Measurements from ENCODE around the gene SLC25A34.

The SLC25A34 gene

DNA sequence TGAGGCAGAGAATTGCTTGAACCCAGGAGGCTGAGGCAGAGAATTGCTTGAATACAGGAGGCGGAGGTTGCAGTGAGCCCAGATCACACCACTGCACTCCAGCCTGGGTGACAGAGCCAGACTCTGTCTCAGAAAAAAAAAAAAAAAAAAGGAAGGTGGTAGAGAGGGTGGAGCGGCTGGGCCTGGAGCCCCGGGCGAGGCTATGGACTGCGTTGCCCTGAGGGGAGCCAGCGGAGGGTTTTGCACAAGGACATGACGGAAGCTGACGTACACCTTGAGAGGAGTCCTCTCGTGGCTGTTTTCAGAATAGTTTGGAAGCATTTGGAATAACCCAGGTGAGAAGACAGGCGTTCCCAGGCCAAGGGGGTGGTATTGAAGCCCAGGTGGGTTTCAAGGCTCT lies 15.7 kb downstream of the SLC25A34 start:
- no CpG with 5 or more reads among the region's 10 CpGs for WGBS (ENCODE audit: extremely low coverage, insufficient coverage, insufficient read length)
- Histone ChIP-seq H3K79me1 (ENCODE audit: low read length) (peaks cover 7% of the 10 kb centered on the region), H3K9me3 (ENCODE audit: insufficient read depth, low read depth, low read length) (no peaks in the 10 kb centered on the region)

DNA sequence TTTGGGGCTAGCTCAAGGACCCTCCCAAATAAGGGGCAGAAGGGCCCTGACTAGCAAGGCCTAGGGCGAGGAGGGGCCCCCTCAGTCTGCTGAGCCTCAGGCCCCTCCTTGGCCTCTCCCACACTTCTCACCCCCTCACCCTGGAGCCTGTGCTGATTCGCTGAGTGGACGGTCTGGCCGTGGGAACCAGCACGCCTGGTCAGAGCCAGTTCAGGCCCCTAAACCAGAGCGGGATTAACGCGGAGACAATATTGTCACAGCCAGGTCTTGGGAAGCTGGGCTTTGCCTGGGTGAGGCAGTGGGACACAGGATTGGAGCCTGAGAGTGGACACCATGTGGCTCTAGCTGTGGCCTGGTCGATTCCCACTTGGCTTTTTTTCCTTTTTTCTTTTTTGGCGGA lies 17.7 kb downstream of the SLC25A34 start:
- Histone ChIP-seq H3K4me2 (ENCODE audit: low read length) (no peak overlapping the region), H3K79me2 (ENCODE audit: control insufficient read depth, insufficient read depth, low read length, poor library complexity) (peaks cover 5% of the 10 kb centered on the region), H4K91ac (ENCODE audit: low read depth, low read length) (no peak overlapping the region), H3K79me1 (ENCODE audit: low read length) (peaks cover 17% of the 10 kb centered on the region), H3K23ac (ENCODE audit: low read length) (no peak overlapping the region), H2AK5ac (ENCODE audit: low read length) (no peak overlapping the region), H3K36me3 (ENCODE audit: control insufficient read depth in 1 of 2, insufficient read depth in 2 of 2, low read length in 2 of 2) (no peaks in the 10 kb centered on the region), H3K14ac (ENCODE audit: low read length) (no peak overlapping the region), H2BK5ac (ENCODE audit: low read depth, low read length, poor library complexity) (no peak overlapping the region), H3K9me3 (ENCODE audit: insufficient read depth, low read depth, low read length) (peaks cover 2% of the 10 kb centered on the region), H2BK12ac (ENCODE audit: low read length) (no peak overlapping the region), H3K4ac (ENCODE audit: low read depth, low read length) (no peak overlapping the region), H2BK120ac (ENCODE audit: insufficient read depth, low read length, poor library complexity) (no peak overlapping the region), H3K18ac (ENCODE audit: low read length) (no peak overlapping the region), H4K8ac (ENCODE audit: low read depth, low read length) (no peak overlapping the region), H3K9ac (ENCODE audit: low read length) (no peak overlapping the region), H3K4me3 (ENCODE audit: low read depth, low read length) (no peak overlapping the region), H2AFZ (ENCODE audit: insufficient read depth, low read length, poor library complexity) (no peak overlapping the region), H3K27ac (ENCODE audit: low read depth, low read length) (no peak overlapping the region), H3K4me1 (ENCODE audit: control insufficient read depth in 1 of 2, insufficient read depth in 2 of 2, low read length in 2 of 2) (peaks cover 14 to 25% of the 10 kb centered on the region in 2 experiments), H3K27me3 (ENCODE audit: insufficient read depth, low read length) (no peaks in the 10 kb centered on the region), H4K12ac (ENCODE audit: low read depth, low read length) (no peak overlapping the region)
- WGBS (ENCODE audit: extremely low coverage, insufficient coverage, insufficient read length), result no CpG with 5 or more reads among the region's 10 CpGs
- no peak for DNase-seq

More for the DNA sequence above, 15.7 kb downstream of the SLC25A34 start:
- Histone ChIP-seq H3K9ac (ENCODE audit: low read length) (no peak overlapping the region), H2BK120ac (ENCODE audit: insufficient read depth, low read length, poor library complexity) (no peak overlapping the region), H3K27me3 (ENCODE audit: insufficient read depth, low read length) (no peaks in the 10 kb centered on the region), H3K23ac (ENCODE audit: low read length) (no peak overlapping the region), H3K4me3 (ENCODE audit: low read depth, low read length) (no peak overlapping the region), H3K18ac (ENCODE audit: low read length) (no peak overlapping the region), H4K8ac (ENCODE audit: low read depth, low read length) (no peak overlapping the region), H4K12ac (ENCODE audit: low read depth, low read length) (no peak overlapping the region), H2AFZ (ENCODE audit: insufficient read depth, low read length, poor library complexity) (no peak overlapping the region), H2BK12ac (ENCODE audit: low read length) (peak overlapping the region; percentile 35), H3K4me2 (ENCODE audit: low read length) (no peak overlapping the region), H3K4ac (ENCODE audit: low read depth, low read length) (no peak overlapping the region), H3K14ac (ENCODE audit: low read length) (no peak overlapping the region), H3K36me3 (ENCODE audit: control insufficient read depth in 1 of 2, insufficient read depth in 2 of 2, low read length in 2 of 2) (no peaks in the 10 kb centered on the region), H4K91ac (ENCODE audit: low read depth, low read length) (peak overlapping the region; percentile 57), H3K79me2 (ENCODE audit: control insufficient read depth, insufficient read depth, low read length, poor library complexity) (no peaks in the 10 kb centered on the region), H2BK5ac (ENCODE audit: low read depth, low read length, poor library complexity) (no peak overlapping the region), H2AK5ac (ENCODE audit: low read length) (no peak overlapping the region), H3K4me1 (ENCODE audit: control insufficient read depth in 1 of 2, insufficient read depth in 2 of 2, low read length in 2 of 2) (peaks cover 15 to 23% of the 10 kb centered on the region in 2 experiments), H3K27ac (ENCODE audit: low read depth, low read length) (no peak overlapping the region)
- DNase-seq, result peak; percentile 93

DNA sequence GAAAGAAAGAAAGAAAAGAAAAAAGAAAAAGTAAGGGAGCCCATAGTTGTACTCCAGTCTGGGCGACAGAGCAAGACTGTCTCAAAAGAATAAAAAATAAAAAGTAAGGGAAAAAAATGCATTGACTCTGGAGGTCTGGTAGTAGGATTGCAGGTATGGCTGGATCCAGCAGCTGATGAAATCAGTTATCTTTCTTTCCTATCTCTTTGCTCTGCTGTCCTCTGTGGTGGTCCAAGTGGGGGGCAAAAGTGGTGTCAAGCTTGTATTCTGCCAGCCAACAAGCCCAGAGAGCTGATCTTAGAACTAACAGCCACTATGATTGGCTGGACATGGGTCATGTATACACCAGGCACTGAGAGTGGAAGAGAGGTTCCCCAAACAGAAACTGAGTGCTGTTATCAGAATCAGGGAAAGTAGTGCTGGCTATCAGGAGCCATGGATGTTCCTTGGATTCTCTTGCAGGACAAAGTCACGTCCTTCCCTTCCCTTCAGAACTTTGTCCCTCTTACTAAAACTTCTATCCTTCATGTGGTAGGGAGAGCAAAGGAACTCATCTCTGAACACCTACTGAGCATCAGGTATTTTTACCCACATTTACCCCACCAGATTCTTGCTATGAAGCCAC lies 19.1 kb downstream of the SLC25A34 start:
- peaks cover 2% of the 10 kb centered on the region for H3K9me3 ChIP-seq (ENCODE audit: insufficient read depth, low read depth, low read length)
- no peak overlapping the region for H4K91ac ChIP-seq (ENCODE audit: low read depth, low read length)
- no peak overlapping the region for H2BK5ac ChIP-seq (ENCODE audit: low read depth, low read length, poor library complexity)
- H3K4me1 ChIP-seq (ENCODE audit: control insufficient read depth in 1 of 2, insufficient read depth in 2 of 2, low read length in 2 of 2), result peaks cover 4 to 16% of the 10 kb centered on the region in 2 experiments
- H2AK5ac ChIP-seq (ENCODE audit: low read length), result no peak overlapping the region
- no peaks in the 10 kb centered on the region for H3K36me3 ChIP-seq (ENCODE audit: control insufficient read depth in 1 of 2, insufficient read depth in 2 of 2, low read length in 2 of 2)
- no peak overlapping the region for H3K4me2 ChIP-seq (ENCODE audit: low read length)
- WGBS (ENCODE audit: extremely low coverage, insufficient coverage, insufficient read length), result no CpG with 5 or more reads among the region's 2 CpGs
- no peak overlapping the region for H2AFZ ChIP-seq (ENCODE audit: insufficient read depth, low read length, poor library complexity)
- H3K79me1 ChIP-seq (ENCODE audit: low read length), result peaks cover 21% of the 10 kb centered on the region
- no peak overlapping the region for H3K14ac ChIP-seq (ENCODE audit: low read length)
- H3K9ac ChIP-seq (ENCODE audit: low read length), result no peak overlapping the region
- no peak overlapping the region for H3K23ac ChIP-seq (ENCODE audit: low read length)
- H3K27ac ChIP-seq (ENCODE audit: low read depth, low read length), result no peak overlapping the region
- H3K4me3 ChIP-seq (ENCODE audit: low read depth, low read length), result no peak overlapping the region
- no peak overlapping the region for H4K8ac ChIP-seq (ENCODE audit: low read depth, low read length)
- no peak overlapping the region for H3K18ac ChIP-seq (ENCODE audit: low read length)
- no peak overlapping the region for H3K4ac ChIP-seq (ENCODE audit: low read depth, low read length)
- no peak overlapping the region for H2BK120ac ChIP-seq (ENCODE audit: insufficient read depth, low read length, poor library complexity)
- H3K79me2 ChIP-seq (ENCODE audit: control insufficient read depth, insufficient read depth, low read length, poor library complexity), result peaks cover 14% of the 10 kb centered on the region
- no peaks in the 10 kb centered on the region for H3K27me3 ChIP-seq (ENCODE audit: insufficient read depth, low read length)
- no peak overlapping the region for H2BK12ac ChIP-seq (ENCODE audit: low read length)
- no peak overlapping the region for H4K12ac ChIP-seq (ENCODE audit: low read depth, low read length)
- DNase-seq, result no peak

DNA sequence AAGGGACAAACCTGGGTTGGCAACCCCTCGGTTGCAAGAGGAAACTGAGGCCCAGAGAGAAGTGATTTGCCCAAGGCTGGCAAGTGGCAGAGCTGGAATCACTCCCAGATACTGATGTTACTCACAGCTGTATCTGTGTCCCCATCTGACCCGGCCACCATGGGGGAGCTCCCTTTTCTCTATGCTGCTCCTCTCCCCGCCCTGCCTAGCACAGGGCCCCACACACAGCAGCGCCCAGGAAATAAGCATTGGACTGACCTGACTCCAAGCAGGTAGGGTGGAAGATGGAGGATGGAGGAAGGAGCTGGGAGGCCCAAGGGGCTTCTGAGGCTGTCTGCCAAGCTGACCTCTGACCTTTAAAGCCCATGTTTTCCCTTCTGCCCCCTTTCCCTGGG lies 19.6 kb downstream of the SLC25A34 start:
- Histone ChIP-seq H3K4me3 (ENCODE audit: low read depth, low read length) (no peak overlapping the region), H3K4me2 (ENCODE audit: low read length) (no peak overlapping the region), H4K91ac (ENCODE audit: low read depth, low read length) (no peak overlapping the region), H4K8ac (ENCODE audit: low read depth, low read length) (no peak overlapping the region), H3K27me3 (ENCODE audit: insufficient read depth, low read length) (no peaks in the 10 kb centered on the region), H3K23ac (ENCODE audit: low read length) (no peak overlapping the region), H3K79me1 (ENCODE audit: low read length) (peaks cover 23% of the 10 kb centered on the region), H4K12ac (ENCODE audit: low read depth, low read length) (no peak overlapping the region), H3K79me2 (ENCODE audit: control insufficient read depth, insufficient read depth, low read length, poor library complexity) (peaks cover 15% of the 10 kb centered on the region), H3K9me3 (ENCODE audit: insufficient read depth, low read depth, low read length) (peaks cover 2% of the 10 kb centered on the region), H2BK5ac (ENCODE audit: low read depth, low read length, poor library complexity) (no peak overlapping the region), H3K14ac (ENCODE audit: low read length) (no peak overlapping the region), H2BK120ac (ENCODE audit: insufficient read depth, low read length, poor library complexity) (no peak overlapping the region), H3K4me1 (ENCODE audit: control insufficient read depth in 1 of 2, insufficient read depth in 2 of 2, low read length in 2 of 2) (peaks cover 4 to 18% of the 10 kb centered on the region in 2 experiments), H3K18ac (ENCODE audit: low read length) (no peak overlapping the region), H2AK5ac (ENCODE audit: low read length) (peak overlapping the region; percentile 19), H3K9ac (ENCODE audit: low read length) (no peak overlapping the region), H2AFZ (ENCODE audit: insufficient read depth, low read length, poor library complexity) (no peak overlapping the region), H3K4ac (ENCODE audit: low read depth, low read length) (no peak overlapping the region), H3K27ac (ENCODE audit: low read depth, low read length) (no peak overlapping the region), H2BK12ac (ENCODE audit: low read length) (no peak overlapping the region), H3K36me3 (ENCODE audit: control insufficient read depth in 1 of 2, insufficient read depth in 2 of 2, low read length in 2 of 2) (no peaks in the 10 kb centered on the region)
- no peak for DNase-seq
- WGBS (ENCODE audit: extremely low coverage, insufficient coverage, insufficient read length), result no CpG with 5 or more reads among the region's 4 CpGs
